Left renal pelvis (tissue), 4 donors: Measurements from ENCODE around the gene ERFL. TPM values are rescaled to one million over a fixed set of nuclear protein-coding genes. Genes with fewer than 3 reads are reported as not detected.

ENCODE experiments used
- DNase-seq, 4 donors: peaks; one replicate each; pipeline ENCODE4 v3.0.0-alpha.2; 2013; ENCODE audit warnings: low read depth in 4 of 4, low spot score in 3 of 4
- polyA plus RNA-seq, 4 donors: library from polyadenylated mRNA; unstranded; fragments of 120-200 nt; gene quantifications; one replicate each; pipeline ENCODE4 v1.2.1, GENCODE V29; 2013; ENCODE audit not compliant: insufficient read length in 4 of 4

The ERFL gene
- polyA plus RNA-seq, 4 donors, result 0.14 to 0.27 (median 0.16) TPM; not detected in 1

DNA sequence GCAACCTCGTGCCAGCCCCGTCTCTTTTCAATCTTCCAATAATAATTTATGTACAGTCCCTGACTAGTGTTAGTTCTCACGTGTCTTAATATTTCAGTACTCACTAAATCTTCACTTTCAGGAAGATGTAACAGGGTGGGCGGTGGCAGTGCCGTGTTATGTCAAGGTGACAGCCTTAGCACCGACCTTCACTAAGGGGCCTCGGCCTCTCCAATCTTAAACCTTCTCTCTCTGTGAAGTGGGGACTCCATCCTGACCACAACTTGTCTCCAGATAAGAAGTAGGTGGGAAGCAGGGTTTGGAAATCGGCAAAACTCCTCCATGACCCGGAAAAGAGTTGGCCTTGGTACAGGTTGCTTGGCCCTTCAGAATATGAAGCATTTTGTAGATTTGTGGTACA lies 66.4 kb downstream of the ERFL start:
- DNase-seq, result no peak

DNA sequence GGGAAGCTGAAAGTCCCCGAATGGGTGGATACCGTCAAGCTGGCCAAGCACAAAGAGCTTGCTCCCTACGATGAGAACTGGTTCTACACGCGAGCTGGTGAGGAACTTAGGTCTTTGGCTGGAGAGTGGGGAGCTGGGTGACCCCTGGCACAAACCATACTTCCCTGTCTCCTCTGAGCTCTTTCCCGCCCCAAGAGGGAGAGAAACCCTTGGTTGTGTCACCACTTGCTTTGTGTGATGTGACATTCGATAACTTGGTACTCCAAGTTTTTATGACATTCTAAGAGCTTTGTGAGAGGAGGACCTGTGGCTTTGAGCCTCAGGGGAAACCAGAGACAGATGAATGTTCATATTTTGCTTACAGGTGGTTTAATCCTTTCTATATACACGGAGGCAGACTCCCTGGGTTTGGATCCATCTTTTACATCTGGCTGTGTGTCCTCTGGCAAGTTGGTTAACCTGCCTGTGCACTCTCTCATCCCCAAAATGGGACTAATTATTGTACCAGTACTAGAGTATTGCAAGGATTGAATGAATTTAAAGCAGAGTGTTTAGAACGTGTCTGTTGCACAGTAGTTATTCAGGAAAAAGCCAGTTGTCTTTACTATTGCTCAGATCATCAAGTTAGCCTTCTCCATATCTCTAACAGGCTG lies 67.0 kb downstream of the ERFL start:
- DNase-seq, result no peak

DNA sequence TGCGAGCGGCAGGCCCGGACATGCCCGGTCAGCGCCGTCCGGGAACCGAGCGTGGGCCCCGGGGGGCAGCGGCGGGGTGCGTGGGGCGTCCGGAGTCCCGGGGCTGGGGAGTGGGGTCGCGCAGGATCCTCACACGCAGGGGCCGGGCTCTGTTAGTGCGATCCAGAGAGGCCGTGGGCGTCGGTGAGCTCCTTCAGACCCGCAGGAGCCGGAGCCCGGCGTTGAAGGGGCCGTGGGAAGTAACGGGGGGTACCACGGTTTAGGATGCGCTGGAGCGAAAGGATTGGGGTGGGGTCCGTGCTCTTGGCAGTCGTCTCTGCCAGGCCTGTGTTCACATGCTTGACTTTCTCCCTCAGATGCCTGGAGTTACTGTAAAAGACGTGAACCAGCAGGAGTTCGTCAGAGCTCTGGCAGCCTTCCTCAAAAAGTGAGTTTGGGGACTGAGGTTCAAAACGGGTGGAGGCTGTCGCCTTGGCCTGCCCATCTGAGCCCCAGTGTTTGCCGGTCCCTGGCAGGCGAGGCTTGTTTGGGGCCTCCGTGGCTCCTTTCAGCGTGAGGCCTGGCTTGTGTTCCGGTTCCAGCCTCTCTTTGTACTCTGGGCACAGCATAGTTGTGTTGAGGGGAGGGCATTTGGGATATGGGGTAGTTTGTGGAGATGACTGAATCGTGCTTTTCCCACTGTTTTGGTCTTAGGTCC lies 67.7 kb downstream of the ERFL start:
- DNase-seq, result no peak

DNA sequence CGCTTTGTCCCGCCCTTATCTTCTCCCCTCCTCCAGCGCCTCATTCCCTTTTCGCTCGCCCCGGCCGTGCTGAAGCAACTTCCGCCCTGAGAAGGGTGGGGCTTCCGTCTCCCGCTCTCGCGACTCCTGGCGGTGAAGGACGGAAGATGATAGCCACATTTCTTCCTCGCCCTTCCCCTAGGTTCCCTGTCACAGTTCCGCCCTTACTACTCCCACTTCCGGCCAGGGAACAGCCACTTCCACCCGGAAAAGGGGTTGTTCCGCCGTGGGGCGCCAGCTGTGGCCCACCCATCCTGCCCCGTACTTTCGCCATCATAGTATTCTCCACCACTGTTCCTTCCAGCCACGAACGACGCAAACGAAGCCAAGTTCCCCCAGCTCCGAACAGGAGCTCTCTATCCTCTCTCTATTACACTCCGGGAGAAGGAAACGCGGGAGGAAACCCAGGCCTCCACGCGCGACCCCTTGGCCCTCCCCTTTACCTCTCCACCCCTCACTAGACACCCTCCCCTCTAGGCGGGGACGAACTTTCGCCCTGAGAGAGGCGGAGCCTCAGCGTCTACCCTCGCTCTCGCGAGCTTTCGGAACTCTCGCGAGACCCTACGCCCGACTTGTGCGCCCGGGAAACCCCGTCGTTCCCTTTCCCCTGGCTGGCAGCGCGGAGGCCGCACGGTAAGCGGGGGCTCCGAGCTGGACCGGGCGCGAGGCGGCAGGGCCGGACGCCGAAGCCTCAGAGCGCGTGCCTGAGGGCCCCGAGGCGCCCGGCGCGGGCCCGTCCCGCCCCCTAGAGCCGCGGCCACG lies 68.4 kb downstream of the ERFL start, which contains the start of gene RPS19:
Gene RPS19 (plus strand): TSS at position 638 of the 801 bp plus-strand sequence. CDS start 520 bp downstream, outside the sequence.
- DNase-seq, result peak; percentile 99

DNA sequence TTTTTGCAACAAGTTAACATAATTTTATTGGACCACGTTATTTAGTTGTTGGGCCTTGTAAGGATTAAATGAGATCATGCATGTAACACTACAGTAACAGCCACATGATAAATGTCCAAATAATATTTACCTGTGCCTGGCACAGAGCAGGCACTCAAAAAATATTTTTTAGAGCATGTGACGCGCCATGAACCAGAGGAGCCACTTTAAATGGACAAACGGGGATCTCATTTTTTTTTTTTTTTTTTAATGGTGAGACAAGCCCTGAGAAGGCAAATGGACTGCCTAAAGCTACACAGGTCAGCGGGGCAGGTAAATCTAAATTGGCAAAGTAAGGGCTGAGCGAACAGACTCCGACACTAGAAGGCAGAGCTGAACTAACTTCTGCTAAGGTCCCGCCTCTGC lies 69.0 kb downstream of the ERFL start:
- no peak for DNase-seq

Other genes starting within 250 kb of the ERFL start
- gene CEACAM7, start 240.2 kb downstream of the ERFL start, polyA plus RNA-seq, result not detected
- under 1 TPM; 0.06 to 0.57 (median 0.09) TPM for gene CEACAM5, start 219.8 kb downstream of the ERFL start, polyA plus RNA-seq
- under 1 TPM in 3 of 4 donors, not detected in 1; 0.11 to 0.26 (median 0.18) TPM for gene CEACAM6, start 172.9 kb downstream of the ERFL start, polyA plus RNA-seq
- under 1 TPM in 1 of 4 donors, not detected in 3; 0.22 TPM for gene CEACAM3, start 131.9 kb downstream of the ERFL start, polyA plus RNA-seq
- not detected for gene LYPD4, start 83.8 kb downstream of the ERFL start, polyA plus RNA-seq
- not detected for gene DMRTC2, start 83.4 kb downstream of the ERFL start, polyA plus RNA-seq
- gene RPS19, start 68.2 kb downstream of the ERFL start, polyA plus RNA-seq, result 1,000 to 10,000 TPM; 1,157 to 1,791 (median 1,238) TPM
- 1 to 10 TPM in 2 of 4 donors, under 1 TPM in 2; 0.62 to 2.3 (median 0.94) TPM for gene CD79A, start 51.2 kb downstream of the ERFL start, polyA plus RNA-seq
- gene ARHGEF1, start 45.3 kb downstream of the ERFL start, polyA plus RNA-seq, result 10 to 100 TPM; 38.2 to 63.3 (median 45.9) TPM
- 10 to 100 TPM; 58.5 to 87.5 (median 69.5) TPM for gene RABAC1, start 30.9 kb upstream of the ERFL start, polyA plus RNA-seq
- under 1 TPM in 3 of 4 donors, not detected in 1; 0.26 to 0.69 (median 0.60) TPM for gene ATP1A3, start 65.8 kb upstream of the ERFL start, polyA plus RNA-seq
- gene GRIK5, start 141.8 kb upstream of the ERFL start, polyA plus RNA-seq, result 10 to 100 TPM; 18.3 to 30.7 (median 21.4) TPM
- gene ZNF574, start 147.7 kb upstream of the ERFL start, polyA plus RNA-seq, result 10 to 100 TPM; 12.4 to 16.9 (median 12.9) TPM
- gene POU2F2, start 204.0 kb upstream of the ERFL start, polyA plus RNA-seq, result 1 to 10 TPM in 3 of 4 donors, under 1 TPM in 1; 0.69 to 1.7 (median 1.2) TPM